ENCODE data around the gene DNAAF5. TPM values are rescaled to one million over a fixed set of nuclear protein-coding genes. Genes with fewer than 3 reads are reported as not detected.

The DNAAF5 gene
- total RNA-seq, 1 donor from 2014 or later = 41.5 TPM

DNA sequence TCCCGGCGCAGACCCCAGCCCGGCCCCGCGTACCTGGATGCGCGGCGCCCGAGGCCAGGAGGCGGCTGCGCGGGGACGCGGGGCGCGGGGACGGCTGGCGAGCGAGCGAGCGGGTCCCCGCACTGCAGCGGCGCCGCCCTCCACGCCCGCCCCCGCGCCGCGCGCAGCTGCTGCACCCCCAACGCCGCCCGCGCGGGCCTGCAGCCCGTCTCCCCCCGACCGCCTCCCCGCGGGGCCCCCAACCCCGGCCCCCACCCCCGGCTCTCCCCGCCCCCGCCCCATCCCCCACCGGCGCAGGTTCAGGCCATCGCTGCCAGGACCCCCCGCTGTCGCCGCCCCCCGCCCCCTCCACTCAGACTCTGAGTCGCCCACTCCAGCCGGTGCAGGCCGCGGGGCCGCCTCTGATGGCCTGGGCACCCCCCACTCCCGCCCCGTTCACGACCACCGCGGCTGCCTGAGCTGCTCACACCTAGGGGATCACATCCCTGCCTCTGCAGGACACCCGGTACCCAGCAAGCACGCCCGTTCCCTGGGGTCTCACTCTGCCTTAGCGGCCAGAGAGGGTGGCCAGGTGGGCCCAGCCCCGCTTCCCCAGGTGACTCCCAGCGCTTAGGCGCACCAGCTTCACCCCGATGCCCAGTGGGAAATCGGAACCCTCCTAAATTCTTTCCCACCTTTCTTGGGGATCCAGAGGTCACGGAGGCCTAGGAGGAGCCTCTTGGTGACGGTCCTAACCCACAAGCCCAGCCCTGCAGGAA is 13.9 kb upstream of the DNAAF5 start:
- Mint-ChIP-seq H3K27me3 (ENCODE audit: low read depth) (peaks cover 7% of the 10 kb centered on the region), H3K9me3 (no peaks in the 10 kb centered on the region), H3K4me1 (ENCODE audit: low read depth) (no peaks in the 10 kb centered on the region), H3K4me3 (ENCODE audit: low read depth) (peak overlapping the region; percentile 21), H3K36me3 (ENCODE audit: low read depth) (peaks cover 17% of the 10 kb centered on the region), H3K27ac (no peak overlapping the region)
- DNase-seq (ENCODE audit: low spot score) = no peak
- intact Hi-C loops (cut with micrococcal nuclease) = no loop called here

DNA sequence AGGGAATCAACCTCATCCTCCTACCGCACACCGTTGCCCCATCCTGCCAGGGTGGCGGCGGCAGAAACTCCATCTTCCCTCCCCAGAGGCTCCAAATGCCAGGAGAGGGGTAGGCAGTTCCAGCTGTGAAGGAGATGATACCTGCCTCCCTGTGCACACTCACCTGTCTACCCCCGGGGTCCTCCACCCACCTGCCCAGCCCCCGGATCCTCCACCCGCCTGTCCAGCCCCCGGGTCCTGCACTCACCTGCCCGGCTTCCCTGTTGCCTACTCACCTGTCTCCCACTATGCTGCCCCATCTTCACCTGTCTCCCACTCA is 13.4 kb upstream of the DNAAF5 start:
- H3K9me3 Mint-ChIP-seq = no peaks in the 10 kb centered on the region
- no peak for DNase-seq (ENCODE audit: low spot score)
- H3K27ac Mint-ChIP-seq = no peak overlapping the region
- intact Hi-C loops (cut with micrococcal nuclease) = no loop called here
- H3K36me3 Mint-ChIP-seq (ENCODE audit: low read depth) = peaks cover 12% of the 10 kb centered on the region
- H3K4me1 Mint-ChIP-seq (ENCODE audit: low read depth) = no peaks in the 10 kb centered on the region
- peak overlapping the region; percentile 35 for H3K4me3 Mint-ChIP-seq (ENCODE audit: low read depth)
- peaks cover 7% of the 10 kb centered on the region for H3K27me3 Mint-ChIP-seq (ENCODE audit: low read depth)

DNA sequence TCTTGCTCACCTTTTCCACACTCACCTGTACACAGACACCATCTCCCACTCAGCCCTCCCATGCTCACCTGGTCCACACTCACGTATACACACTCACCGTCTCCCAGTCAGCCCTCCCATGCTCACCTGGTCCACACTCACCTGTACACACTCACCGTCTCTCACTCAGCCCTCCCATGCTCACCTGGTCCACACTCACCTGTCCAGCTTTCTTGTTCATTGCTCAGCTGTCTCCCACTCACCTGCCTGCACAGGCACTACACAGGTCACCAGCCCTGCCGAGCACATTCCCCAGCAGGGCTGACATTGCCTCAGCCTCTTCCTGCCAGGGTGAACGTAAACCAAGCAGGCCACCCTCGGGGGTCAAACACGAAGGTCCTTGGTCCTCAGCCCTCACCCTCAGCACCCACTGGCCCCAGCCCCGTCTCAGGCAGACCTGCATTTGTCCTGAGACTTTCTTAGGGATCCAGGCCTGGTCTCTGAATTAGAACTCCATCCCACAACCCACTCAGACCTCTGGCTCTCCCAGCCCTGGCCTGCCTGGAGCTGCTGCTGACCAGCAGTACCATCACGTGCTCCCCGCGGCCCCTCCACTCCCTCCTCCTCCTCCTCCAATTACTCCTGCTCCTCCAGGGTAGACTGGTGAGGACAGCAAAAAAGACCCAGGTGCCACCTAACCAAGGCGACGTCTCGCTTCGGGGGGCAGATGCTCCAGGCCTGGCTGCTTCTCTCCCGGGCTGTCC is 12.8 kb upstream of the DNAAF5 start:
- Mint-ChIP-seq H3K27ac (no peak overlapping the region), H3K36me3 (ENCODE audit: low read depth) (peaks cover 12% of the 10 kb centered on the region)

DNA sequence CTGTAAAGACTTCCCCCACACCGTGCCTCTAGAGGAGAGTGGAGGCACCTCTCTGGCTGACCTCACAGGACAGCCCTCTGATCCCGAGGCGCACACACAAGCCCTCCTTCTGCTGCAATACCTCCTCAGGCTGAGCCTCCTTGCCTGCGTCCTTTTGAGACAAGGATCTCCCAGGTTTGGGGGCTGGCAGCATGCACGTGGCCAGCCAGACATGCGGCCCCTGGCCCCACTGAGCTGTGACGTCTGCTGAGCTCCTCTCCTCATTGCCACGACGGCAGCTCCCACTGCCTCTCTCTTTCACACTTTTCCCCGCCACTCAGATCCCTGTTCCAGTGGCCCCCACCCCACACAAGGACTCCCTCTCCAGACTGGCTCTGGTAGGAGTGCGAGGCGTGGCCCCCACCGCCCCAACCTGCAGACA is 12.2 kb upstream of the DNAAF5 start:
- Mint-ChIP-seq H3K4me1 (ENCODE audit: low read depth) (no peaks in the 10 kb centered on the region), H3K36me3 (ENCODE audit: low read depth) (peaks cover 12% of the 10 kb centered on the region), H3K4me3 (ENCODE audit: low read depth) (peak overlapping the region; percentile 35), H3K27me3 (ENCODE audit: low read depth) (peaks cover 7% of the 10 kb centered on the region), H3K27ac (no peak overlapping the region), H3K9me3 (no peaks in the 10 kb centered on the region)
- intact Hi-C loops (cut with micrococcal nuclease) = no loop called here
- no peak for DNase-seq (ENCODE audit: low spot score)

More for the DNA sequence above, 12.8 kb upstream of the DNAAF5 start:
- H3K4me3 Mint-ChIP-seq (ENCODE audit: low read depth) = peak overlapping the region; percentile 35
- intact Hi-C loops (cut with micrococcal nuclease) = no loop called here
- DNase-seq (ENCODE audit: low spot score) = no peak
- peaks cover 7% of the 10 kb centered on the region for H3K27me3 Mint-ChIP-seq (ENCODE audit: low read depth)
- no peaks in the 10 kb centered on the region for H3K4me1 Mint-ChIP-seq (ENCODE audit: low read depth)
- H3K9me3 Mint-ChIP-seq = no peaks in the 10 kb centered on the region

DNA sequence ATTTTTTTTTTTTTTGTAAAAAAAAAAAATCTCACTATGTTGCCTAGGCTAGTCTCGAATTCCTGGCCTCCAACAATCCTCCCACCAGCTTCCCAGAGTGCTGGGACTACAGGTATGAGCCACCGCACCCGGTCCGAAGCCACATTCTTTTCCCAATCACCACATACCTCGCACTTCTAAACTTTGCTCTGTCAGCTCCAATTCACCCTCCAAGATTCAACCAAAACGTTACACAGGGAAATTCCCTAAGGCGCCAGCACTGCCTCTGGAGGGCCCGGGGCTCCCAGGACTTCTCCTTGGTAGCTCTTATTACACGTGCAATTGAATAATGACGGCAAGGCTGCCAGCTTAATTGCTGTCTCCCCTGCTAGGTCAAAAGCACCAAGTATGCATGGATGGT is 10.3 kb upstream of the DNAAF5 start:
- Mint-ChIP-seq H3K27me3 (ENCODE audit: low read depth) (peaks cover 7% of the 10 kb centered on the region), H3K27ac (no peak overlapping the region), H3K4me3 (ENCODE audit: low read depth) (no peak overlapping the region), H3K9me3 (peaks cover 8% of the 10 kb centered on the region), H3K4me1 (ENCODE audit: low read depth) (no peaks in the 10 kb centered on the region), H3K36me3 (ENCODE audit: low read depth) (peaks cover 15% of the 10 kb centered on the region)
- intact Hi-C loops (cut with micrococcal nuclease) = no loop called here
- no peak for DNase-seq (ENCODE audit: low spot score)

DNA sequence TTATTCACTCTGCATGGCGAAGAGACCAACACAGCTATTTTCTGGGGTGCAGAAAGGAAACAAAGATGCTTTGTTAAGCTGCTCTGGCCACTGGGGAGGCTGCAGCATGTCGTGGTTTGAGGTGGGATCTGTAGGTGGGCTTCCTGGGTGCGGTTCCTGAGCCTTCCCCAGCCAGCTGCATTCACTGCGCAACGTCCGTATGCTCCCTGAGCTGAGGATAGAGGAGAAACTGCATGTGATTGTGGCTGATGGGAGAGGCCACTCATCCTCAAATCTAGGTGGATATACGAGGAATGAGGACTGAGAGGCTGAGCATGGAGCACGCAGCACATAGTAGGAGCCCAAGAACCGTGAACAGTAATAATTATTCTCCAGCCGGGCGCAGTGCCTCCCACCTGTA is 9.9 kb upstream of the DNAAF5 start:
- Mint-ChIP-seq H3K36me3 (ENCODE audit: low read depth) (peaks cover 16% of the 10 kb centered on the region), H3K27ac (no peak overlapping the region), H3K27me3 (ENCODE audit: low read depth) (peaks cover 5% of the 10 kb centered on the region), H3K4me3 (ENCODE audit: low read depth) (no peak overlapping the region), H3K4me1 (ENCODE audit: low read depth) (no peaks in the 10 kb centered on the region), H3K9me3 (peaks cover 9% of the 10 kb centered on the region)
- intact Hi-C loops (cut with micrococcal nuclease) = no loop called here
- no peak for DNase-seq (ENCODE audit: low spot score)

DNA sequence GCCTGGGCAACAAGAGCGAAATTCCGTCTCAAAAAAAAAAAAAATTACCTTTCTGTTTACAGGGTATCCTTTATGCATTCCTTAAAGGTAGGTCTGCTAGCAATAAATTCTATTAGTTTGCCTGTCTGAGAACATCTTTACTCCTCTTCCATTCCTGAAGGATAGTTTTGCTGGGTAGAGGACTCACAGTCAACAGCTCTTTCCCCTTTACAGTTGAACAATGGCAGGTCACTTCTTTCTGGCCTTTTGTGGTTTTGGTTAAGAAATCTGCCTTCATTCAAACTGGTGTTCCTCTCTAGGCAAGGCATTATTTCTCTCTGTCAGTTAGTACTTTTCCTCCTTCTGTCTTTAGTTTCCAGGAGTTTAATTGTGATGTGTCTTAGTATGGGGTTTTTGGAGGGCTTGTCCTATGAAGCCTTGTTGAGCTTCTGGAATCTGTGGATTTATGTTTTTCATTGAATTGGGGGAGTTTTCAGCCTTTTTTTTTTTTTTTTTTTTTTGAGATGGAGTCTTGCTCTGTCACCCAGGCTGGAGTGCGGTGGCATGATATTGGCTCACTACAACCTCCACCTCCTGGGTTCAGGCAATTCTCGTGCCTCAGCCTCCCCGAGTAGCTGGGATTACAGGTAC is 4.8 kb upstream of the DNAAF5 start:
- Mint-ChIP-seq H3K4me3 (ENCODE audit: low read depth) (no peak overlapping the region), H3K27ac (no peak overlapping the region), H3K27me3 (ENCODE audit: low read depth) (no peaks in the 10 kb centered on the region), H3K4me1 (ENCODE audit: low read depth) (peaks cover 11% of the 10 kb centered on the region), H3K9me3 (peaks cover 33% of the 10 kb centered on the region), H3K36me3 (ENCODE audit: low read depth) (peaks cover 52% of the 10 kb centered on the region)
- DNase-seq (ENCODE audit: low spot score) = no peak
- intact Hi-C loops (cut with micrococcal nuclease) = no loop called here

DNA sequence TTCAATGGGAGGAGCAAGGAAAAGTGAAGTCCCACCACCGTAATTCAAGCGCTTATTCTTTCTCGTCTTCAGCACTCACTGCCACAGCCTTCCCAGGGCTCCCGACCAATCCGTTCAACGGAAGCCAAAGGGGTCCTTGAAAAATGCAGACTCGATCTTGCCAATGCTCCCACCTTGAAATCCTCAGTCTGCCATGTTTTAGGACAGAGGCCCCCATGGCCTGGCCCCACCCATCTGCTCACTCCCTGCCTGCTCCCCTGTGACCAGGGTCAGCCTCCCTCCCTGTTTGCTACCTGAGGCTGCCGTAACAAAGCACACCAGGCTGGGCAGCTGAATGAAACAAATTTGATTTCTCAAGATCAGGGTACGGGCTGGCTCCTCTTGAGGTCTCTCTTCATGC is 3.0 kb upstream of the DNAAF5 start:
- no peak overlapping the region for H3K4me3 Mint-ChIP-seq (ENCODE audit: low read depth)
- intact Hi-C loops (cut with micrococcal nuclease) = no loop called here
- DNase-seq (ENCODE audit: low spot score) = no peak
- no peaks in the 10 kb centered on the region for H3K27me3 Mint-ChIP-seq (ENCODE audit: low read depth)
- H3K27ac Mint-ChIP-seq = no peak overlapping the region
- peaks cover 58% of the 10 kb centered on the region for H3K36me3 Mint-ChIP-seq (ENCODE audit: low read depth)
- H3K4me1 Mint-ChIP-seq (ENCODE audit: low read depth) = peaks cover 17% of the 10 kb centered on the region
- peaks cover 33% of the 10 kb centered on the region for H3K9me3 Mint-ChIP-seq

DNA sequence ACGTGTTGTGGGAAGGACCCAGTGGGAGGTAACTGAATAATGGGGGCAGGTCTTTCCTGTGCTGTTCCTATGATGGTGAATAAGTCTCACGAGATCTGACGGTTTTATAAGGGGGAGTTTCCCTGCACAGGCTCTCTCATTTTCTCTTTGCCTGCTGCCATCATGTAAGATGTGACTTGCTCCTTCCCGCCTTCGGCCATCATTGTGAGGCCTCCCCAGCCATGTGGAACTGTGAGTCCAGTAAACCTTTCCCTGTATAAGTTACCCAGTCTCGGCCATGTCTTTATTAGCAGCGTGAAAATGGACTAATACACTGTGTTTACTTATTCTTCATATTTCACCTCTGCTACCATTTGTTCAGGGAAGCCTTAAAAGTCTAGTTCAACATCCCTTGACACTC is 2.2 kb upstream of the DNAAF5 start:
- DNase-seq (ENCODE audit: low spot score) = no peak
- H3K27me3 Mint-ChIP-seq (ENCODE audit: low read depth) = no peaks in the 10 kb centered on the region
- H3K36me3 Mint-ChIP-seq (ENCODE audit: low read depth) = peaks cover 58% of the 10 kb centered on the region
- no peak overlapping the region for H3K4me3 Mint-ChIP-seq (ENCODE audit: low read depth)
- H3K4me1 Mint-ChIP-seq (ENCODE audit: low read depth) = peaks cover 17% of the 10 kb centered on the region
- H3K27ac Mint-ChIP-seq = no peak overlapping the region
- H3K9me3 Mint-ChIP-seq = peaks cover 33% of the 10 kb centered on the region
- intact Hi-C loops (cut with micrococcal nuclease) = no loop called here

DNA sequence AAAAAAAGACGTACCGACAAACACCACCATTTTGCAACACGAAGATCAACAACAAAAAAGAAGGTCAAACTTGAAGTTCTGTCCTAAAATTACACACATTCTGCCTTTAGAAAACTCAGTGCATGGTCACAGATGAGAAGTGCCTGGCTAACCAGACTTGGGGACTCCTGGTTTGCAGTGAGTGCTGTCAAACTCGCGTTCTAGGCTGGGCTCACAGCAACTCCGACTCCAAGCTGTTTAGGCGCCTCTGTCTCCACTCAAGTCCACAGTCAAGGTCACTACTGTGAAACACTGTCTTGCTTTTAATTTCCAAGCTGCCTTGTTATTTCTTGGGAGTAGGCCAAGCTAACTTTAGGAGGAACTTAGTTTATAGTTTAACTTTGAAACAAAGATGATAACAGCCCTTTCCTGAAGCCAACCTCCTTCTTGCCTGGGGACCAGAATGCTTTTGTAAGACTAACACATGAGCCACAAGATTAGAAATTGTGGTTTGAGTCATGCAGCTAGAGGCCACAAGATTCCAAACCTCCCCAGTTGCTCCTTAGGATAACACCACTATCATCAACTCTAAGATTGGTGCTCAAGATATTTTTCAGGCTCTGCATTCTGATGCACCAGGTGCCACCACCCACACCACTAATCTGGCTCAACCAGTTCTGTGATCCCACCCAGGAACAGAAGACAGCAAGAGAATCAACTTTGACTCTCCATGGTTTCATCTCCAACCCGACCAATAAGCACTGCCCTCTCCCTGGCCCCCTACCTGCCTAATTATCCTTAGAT is 1.1 kb upstream of the DNAAF5 start:
- H3K4me3 Mint-ChIP-seq (ENCODE audit: low read depth) = peak overlapping the region; percentile 85
- peaks cover 62% of the 10 kb centered on the region for H3K36me3 Mint-ChIP-seq (ENCODE audit: low read depth)
- no peak for DNase-seq (ENCODE audit: low spot score)
- peak overlapping the region; percentile 62 for H3K27ac Mint-ChIP-seq
- no peaks in the 10 kb centered on the region for H3K27me3 Mint-ChIP-seq (ENCODE audit: low read depth)
- intact Hi-C loops (cut with micrococcal nuclease) = loop anchor here (1.0 to 5.0 kb wide), 4 partner anchors 92 to 207 kb away; partner anchors contain the start of gene PDGFA
- H3K4me1 Mint-ChIP-seq (ENCODE audit: low read depth) = peaks cover 17% of the 10 kb centered on the region
- H3K9me3 Mint-ChIP-seq = peaks cover 29% of the 10 kb centered on the region

DNA sequence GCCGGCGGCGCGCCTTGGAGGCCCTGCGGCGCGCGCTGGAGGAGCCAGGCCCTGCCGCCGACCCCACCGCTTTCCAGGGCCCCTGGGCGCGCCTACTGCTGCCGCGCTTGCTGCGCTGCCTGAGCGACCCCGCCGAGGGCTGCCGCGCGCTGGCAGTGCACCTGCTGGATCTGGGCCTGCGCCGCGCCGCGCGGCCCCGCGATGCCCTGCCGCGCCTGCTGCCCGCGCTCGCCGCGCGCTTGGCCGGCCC is 280 bp downstream of the DNAAF5 start:
- peaks cover 17% of the 10 kb centered on the region for H3K4me1 Mint-ChIP-seq (ENCODE audit: low read depth)
- intact Hi-C loops (cut with micrococcal nuclease) = loop anchor here (1.0 to 5.0 kb wide), 4 partner anchors 91 to 208 kb away; partner anchors contain the start of gene PDGFA
- no peak overlapping the region for H3K4me3 Mint-ChIP-seq (ENCODE audit: low read depth)
- H3K9me3 Mint-ChIP-seq = peaks cover 22% of the 10 kb centered on the region
- H3K36me3 Mint-ChIP-seq (ENCODE audit: low read depth) = peaks cover 62% of the 10 kb centered on the region
- no peak overlapping the region for H3K27ac Mint-ChIP-seq
- no peaks in the 10 kb centered on the region for H3K27me3 Mint-ChIP-seq (ENCODE audit: low read depth)
- no peak for DNase-seq (ENCODE audit: low spot score)

DNA sequence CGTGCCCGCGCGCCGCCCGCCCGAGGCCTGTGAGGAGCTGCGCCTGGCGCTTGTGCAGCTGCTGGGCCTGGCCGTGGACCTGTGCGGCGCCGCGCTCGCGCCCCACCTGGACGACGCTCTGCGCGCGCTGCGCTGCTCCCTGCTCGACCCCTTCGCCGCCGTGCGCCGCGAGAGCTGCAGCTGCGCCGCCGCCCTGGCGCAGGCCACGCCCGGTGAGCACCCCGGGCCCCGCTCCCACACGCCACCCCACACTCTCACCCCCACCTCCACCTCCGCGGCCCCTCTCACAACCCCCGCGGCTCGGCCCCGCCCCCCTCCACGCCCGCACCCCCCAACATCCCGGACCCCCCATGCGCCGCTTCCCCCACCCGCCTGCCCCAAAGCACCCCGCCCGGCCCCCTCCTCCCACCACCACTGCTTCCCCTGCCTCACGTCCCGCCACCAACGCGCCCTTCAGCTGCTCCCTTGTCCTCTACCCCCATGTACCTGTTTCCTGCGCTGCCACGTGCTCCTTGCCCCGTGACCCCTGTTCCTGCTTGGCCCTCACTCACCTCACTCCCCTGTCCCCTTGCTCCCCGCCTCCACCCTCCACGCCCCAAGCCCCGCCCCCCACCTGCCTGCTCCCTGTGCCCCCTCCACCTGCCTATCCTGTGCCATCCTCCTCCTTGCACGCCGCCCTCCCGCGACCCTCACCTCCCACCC is 756 bp downstream of the DNAAF5 start, which contains the start of gene PRKAR1B:
PRKAR1B (minus strand) TSS at position 178 of the 702 bp plus-strand sequence. CDS start 15,776 bp downstream, outside the sequence.
- peaks cover 19% of the 10 kb centered on the region for H3K9me3 Mint-ChIP-seq
- peak; percentile 28 for DNase-seq (ENCODE audit: low spot score)
- H3K4me3 Mint-ChIP-seq (ENCODE audit: low read depth) = peak within 1 kb of the TSS; percentile 92
- peaks cover 17% of the 10 kb centered on the region for H3K4me1 Mint-ChIP-seq (ENCODE audit: low read depth)
- no peaks in the 10 kb centered on the region for H3K27me3 Mint-ChIP-seq (ENCODE audit: low read depth)
- intact Hi-C loops (cut with micrococcal nuclease) = loop anchor here (2.0 to 5.0 kb wide), 3 partner anchors 90 to 208 kb away; partner anchors contain the start of gene PDGFA
- H3K27ac Mint-ChIP-seq = peak within 1 kb of the TSS; percentile 91
- peaks cover 60% of the 10 kb centered on the region for H3K36me3 Mint-ChIP-seq (ENCODE audit: low read depth)
